HepG2 (cell line): ENCODE data around the gene DMPK. TPM values are rescaled to one million over a fixed set of nuclear protein-coding genes. Genes with fewer than 3 reads are reported as not detected.
A peak's percentile ranks its signal among the peaks of the same experiment; 100 is the strongest.

Source experiments
- DNMT3B ChIP-seq: conservative IDR thresholded peaks from 2 replicates; pipeline ENCODE4 v1.6.1; 2016; ENCODE audit warnings: missing biosample characterization, control low read depth
- EP300 ChIP-seq, 3 experiments: sonication (generic) in 1 of 3; formaldehyde crosslinking in 1 of 3; IDR thresholded peaks; 2 replicates each; pipeline versions ENCODE4 v1.5.1 to v1.6.1; 2011 to 2020; ENCODE audit warnings: low read depth in 2 of 3, low read length in 2 of 3, borderline replicate concordance in 1 of 3, improper control_type of control experiment in 1 of 3, mild to moderate bottlenecking in 1 of 3, missing genetic modification reagents in 1 of 3, moderate library complexity in 1 of 3
- FOXP1 ChIP-seq, 2 experiments: fragments of 450-650 bp in 1 of 2; IDR thresholded peaks; 2 replicates each; pipeline ENCODE4 v1.6.1; 2017 to 2018; ENCODE audit warnings: antibody characterized with exemption in 1 of 2
- GTF3A ChIP-seq: sonication (generic); formaldehyde crosslinking; conservative IDR thresholded peaks from 2 replicates; pipeline ENCODE4 v1.4.0; 2020; ENCODE audit warnings: mild to moderate bottlenecking, missing genetic modification reagents
- KDM1A ChIP-seq: IDR thresholded peaks from 2 replicates; pipeline ENCODE4 v1.6.1; 2016; ENCODE audit warnings: missing compliant biosample characterization
- MED1 ChIP-seq: sonication (generic); formaldehyde crosslinking; IDR thresholded peaks from 2 replicates; pipeline ENCODE4 v1.4.0; 2020; ENCODE audit warnings: missing genetic modification reagents
- MLLT10 ChIP-seq: sonication (generic); formaldehyde crosslinking; IDR thresholded peaks from 2 replicates; pipeline ENCODE4 v1.4.0; 2020; ENCODE audit warnings: missing genetic modification reagents
- MYNN ChIP-seq: sonication (generic); formaldehyde crosslinking; IDR thresholded peaks from 2 replicates; pipeline ENCODE4 v1.4.0; 2020; ENCODE audit warnings: mild to moderate bottlenecking, low read depth, missing genetic modification reagents
- SALL2 ChIP-seq: sonication (generic); formaldehyde crosslinking; IDR thresholded peaks from 2 replicates; pipeline ENCODE4 v1.8.1; 2023; ENCODE audit warnings: mild to moderate bottlenecking, missing genetic modification reagents, inconsistent platforms
- SMARCC2 ChIP-seq: fragments of 450-650 bp; IDR thresholded peaks from 2 replicates; pipeline ENCODE4 v1.6.1; 2017; ENCODE audit warnings: antibody characterized with exemption, mild to moderate bottlenecking
- TAF15 ChIP-seq: fragments of 200-400 bp; formaldehyde crosslinking; IDR thresholded peaks from one replicate; pipeline ENCODE4 v1.6.1; 2018; ENCODE audit warnings: mild to moderate bottlenecking, low read depth, low read length; ENCODE audit not compliant: poor library complexity, severe bottlenecking
- TEAD3 ChIP-seq: optimal IDR thresholded peaks from 2 replicates; pipeline ENCODE3; 2016; ENCODE audit warnings: borderline replicate concordance
- TFAP4 ChIP-seq: sonication (generic); IDR thresholded peaks from 2 replicates; pipeline ENCODE4 v1.6.1; 2016; ENCODE audit warnings: low read depth, borderline replicate concordance
- ZFP36 ChIP-seq: fragments of 150-350 bp; IDR thresholded peaks from 2 replicates; pipeline ENCODE4 v1.6.1; 2018; ENCODE audit warnings: borderline replicate concordance, low read length, low read depth; ENCODE audit not compliant: partially characterized antibody
- ZFP91 ChIP-seq: sonication (generic); formaldehyde crosslinking; IDR thresholded peaks from 2 replicates; pipeline ENCODE4 v1.9.0; 2022; ENCODE audit warnings: missing genetic modification reagents, mild to moderate bottlenecking, borderline replicate concordance
- ZMYM3 ChIP-seq: sonication (generic); formaldehyde crosslinking; IDR thresholded peaks from 2 replicates; pipeline ENCODE4 v1.5.1; 2020; ENCODE audit warnings: mild to moderate bottlenecking, missing genetic modification reagents
- ZNF142 ChIP-seq: sonication (generic); formaldehyde crosslinking; IDR thresholded peaks from 2 replicates; pipeline ENCODE4 v1.4.0; 2020; ENCODE audit warnings: missing genetic modification reagents
- ZNF263 ChIP-seq: sonication (generic); formaldehyde crosslinking; IDR thresholded peaks from 2 replicates; pipeline ENCODE4 v1.4.0; 2020; ENCODE audit warnings: missing genetic modification reagents
- ZNF333 ChIP-seq: sonication (generic); formaldehyde crosslinking; IDR thresholded peaks from 2 replicates; pipeline ENCODE4 v1.4.0; 2020; ENCODE audit warnings: mild to moderate bottlenecking, missing genetic modification reagents, borderline replicate concordance
- ZNF367 ChIP-seq: sonication (generic); formaldehyde crosslinking; IDR thresholded peaks from 2 replicates; pipeline ENCODE4 v1.4.0; 2020; ENCODE audit warnings: missing genetic modification reagents, borderline replicate concordance
- ZNF496 ChIP-seq: sonication (generic); formaldehyde crosslinking; IDR thresholded peaks from 2 replicates; pipeline ENCODE4 v1.8.1; 2023; ENCODE audit warnings: mild to moderate bottlenecking, moderate library complexity, missing genetic modification reagents; ENCODE audit not compliant: insufficient replicate concordance
- ZNF615 ChIP-seq: sonication (generic); formaldehyde crosslinking; IDR thresholded peaks from 2 replicates; pipeline ENCODE4 v1.5.0; 2020; ENCODE audit warnings: mild to moderate bottlenecking, missing genetic modification reagents, borderline replicate concordance
- polyA plus RNA-seq, 8 experiments: library from polyadenylated mRNA; depleted of rRNA in 3 of 8; stranded (reverse) in 7 of 8; unstranded in 1 of 8; fragments of >200 nt; fragmentation: Illumina TruSeq in 4 of 8; extraction: Trizol in 4 of 8; gene quantifications; 2 replicates each; pipeline versions ENCODE4 v1.2.1 to v1.2.3, GENCODE V29; 2011 to 2016; ENCODE audit warnings: low read depth in 4 of 8, missing spikeins in 1 of 8, mixed read lengths in 1 of 8; ENCODE audit not compliant: insufficient read depth in 1 of 8
- total RNA-seq, 5 experiments: library from RNA; depleted of rRNA; stranded (reverse); fragments of >200 nt; fragmentation: Illumina TruSeq; extraction: Trizol; gene quantifications; 2 replicates each; pipeline ENCODE4 v1.2.3, GENCODE V29; 2016; ENCODE audit warnings: low read depth in 1 of 5

The DMPK gene
- total and polyA plus RNA-seq, 2 of the 13 experiments (the other 11 are each of a cell fraction or from before 2014, with no cell fraction given) = 5.3 to 8.8 TPM

GRCh38 chr19:45780448-45781213 is 1.7 kb downstream of the DMPK start (continued):
- no peak for TF ChIP-seq GTF3A (CRISPR knock-in tag)
- TF ChIP-seq EP300 (IDR thresholded peaks at IDR 0.05; ENCODE audit: low read depth in 2 of 2, low read length in 2 of 2) = no peak
- TF ChIP-seq EP300 (CRISPR knock-in tag; IDR thresholded peaks at IDR 0.05; ENCODE audit: borderline replicate concordance) = no peak
- no peak for TF ChIP-seq SMARCC2
- TF ChIP-seq ZNF496 (CRISPR knock-in tag) = no peak
- no peak for TF ChIP-seq DNMT3B (CRISPR knock-in tag)
- no peak for TF ChIP-seq SALL2 (CRISPR knock-in tag)
- TF ChIP-seq ZNF367 (CRISPR knock-in tag) = no peak
- no peak for TF ChIP-seq ZNF333 (CRISPR knock-in tag)
- TF ChIP-seq TEAD3 (CRISPR knock-in tag) = peak; percentile 15
- no peak for TF ChIP-seq TAF15
- no peak for TF ChIP-seq FOXP1 (IDR thresholded peaks at IDR 0.05)
- TF ChIP-seq FOXP1 (CRISPR knock-in tag; IDR thresholded peaks at IDR 0.05) = no peak
- TF ChIP-seq MED1 = no peak
- no peak for TF ChIP-seq ZNF142 (CRISPR knock-in tag)
- TF ChIP-seq ZMYM3 (CRISPR knock-in tag) = peak; percentile 78
- peak; percentile 49; the same call in 1 of the 2 replicates for TF ChIP-seq TFAP4
- 0 out of 2 replicates have a peak, but pooled peaks have one; percentile 4 for TF ChIP-seq ZFP91
- peak; percentile 97 for TF ChIP-seq ZNF263 (CRISPR knock-in tag)
- no peak for TF ChIP-seq MYNN (CRISPR knock-in tag)
- no peak for TF ChIP-seq ZNF615 (CRISPR knock-in tag)
- peak; percentile 69 for TF ChIP-seq KDM1A (CRISPR knock-in tag)
- no peak for TF ChIP-seq MLLT10 (CRISPR knock-in tag)
- TF ChIP-seq ZFP36 = no peak
